ENCODE data around the gene MDM2.

MDM2 gene

DNA sequence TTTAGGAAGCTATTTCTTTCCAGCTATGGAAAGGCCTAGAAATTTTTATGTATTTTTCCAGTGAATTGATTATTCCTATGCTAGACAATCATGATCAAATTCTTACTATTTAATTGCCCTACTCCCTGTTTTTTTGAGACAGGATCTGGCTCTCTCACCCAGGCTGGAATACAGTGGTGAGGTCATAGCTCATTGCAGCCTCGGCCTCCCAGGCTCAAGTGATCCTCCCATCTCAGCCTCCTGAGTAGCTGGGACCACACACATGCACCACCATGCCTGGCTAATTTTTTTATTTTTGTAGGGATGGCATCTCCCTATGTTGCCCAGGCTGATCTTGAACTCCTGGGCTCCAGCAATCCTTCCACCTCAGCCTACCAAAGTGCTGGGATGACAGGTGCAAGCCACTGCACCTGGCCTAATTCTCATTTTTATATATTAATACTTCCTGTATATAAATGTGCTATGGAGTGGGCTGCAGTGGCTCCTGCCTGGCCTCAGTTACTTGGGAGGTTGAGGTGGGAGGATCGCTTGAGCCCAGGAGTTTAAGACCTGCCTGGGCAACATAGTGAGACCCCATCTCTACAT, 16.0 kb upstream of the MDM2 start:
- TF ChIP-seq TAF1 (IDR thresholded peaks at IDR 0.05; ENCODE audit: borderline replicate concordance, insufficient read depth, low read length) = no peak

DNA sequence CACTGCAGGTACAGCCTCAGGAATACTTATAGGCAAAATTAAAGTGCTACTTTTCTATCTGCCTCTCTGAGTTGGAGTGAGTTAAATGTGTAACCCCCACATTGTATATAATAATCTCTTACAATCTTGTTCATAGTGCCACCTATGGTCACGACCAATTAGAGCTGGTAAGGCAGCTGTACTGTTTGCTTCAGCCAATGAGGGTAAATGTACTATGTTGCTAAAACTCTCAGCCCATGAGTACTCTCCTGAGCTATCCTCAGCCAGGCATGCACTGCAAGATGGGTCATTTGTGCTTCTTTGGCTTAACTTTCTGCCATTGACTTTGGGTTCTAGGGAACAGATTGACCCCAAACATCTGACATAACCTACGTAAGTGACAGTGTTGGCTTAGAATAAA, 15.0 kb upstream of the MDM2 start:
- TF ChIP-seq FOXP2 (optimal IDR thresholded peaks at IDR 0.05; ENCODE audit: borderline replicate concordance, extremely low read depth, extremely low read length, insufficient read depth) (no peak), TAF1 (IDR thresholded peaks at IDR 0.05; ENCODE audit: borderline replicate concordance, insufficient read depth, low read length) (no peak), POLR2AphosphoS5 (IDR thresholded peaks at IDR 0.05; ENCODE audit: low read depth, low read length) (no peak), SIN3A (IDR thresholded peaks at IDR 0.05; ENCODE audit: borderline replicate concordance, insufficient read depth, low read length) (no peak)
- TF ChIP-seq, protein P1, sequence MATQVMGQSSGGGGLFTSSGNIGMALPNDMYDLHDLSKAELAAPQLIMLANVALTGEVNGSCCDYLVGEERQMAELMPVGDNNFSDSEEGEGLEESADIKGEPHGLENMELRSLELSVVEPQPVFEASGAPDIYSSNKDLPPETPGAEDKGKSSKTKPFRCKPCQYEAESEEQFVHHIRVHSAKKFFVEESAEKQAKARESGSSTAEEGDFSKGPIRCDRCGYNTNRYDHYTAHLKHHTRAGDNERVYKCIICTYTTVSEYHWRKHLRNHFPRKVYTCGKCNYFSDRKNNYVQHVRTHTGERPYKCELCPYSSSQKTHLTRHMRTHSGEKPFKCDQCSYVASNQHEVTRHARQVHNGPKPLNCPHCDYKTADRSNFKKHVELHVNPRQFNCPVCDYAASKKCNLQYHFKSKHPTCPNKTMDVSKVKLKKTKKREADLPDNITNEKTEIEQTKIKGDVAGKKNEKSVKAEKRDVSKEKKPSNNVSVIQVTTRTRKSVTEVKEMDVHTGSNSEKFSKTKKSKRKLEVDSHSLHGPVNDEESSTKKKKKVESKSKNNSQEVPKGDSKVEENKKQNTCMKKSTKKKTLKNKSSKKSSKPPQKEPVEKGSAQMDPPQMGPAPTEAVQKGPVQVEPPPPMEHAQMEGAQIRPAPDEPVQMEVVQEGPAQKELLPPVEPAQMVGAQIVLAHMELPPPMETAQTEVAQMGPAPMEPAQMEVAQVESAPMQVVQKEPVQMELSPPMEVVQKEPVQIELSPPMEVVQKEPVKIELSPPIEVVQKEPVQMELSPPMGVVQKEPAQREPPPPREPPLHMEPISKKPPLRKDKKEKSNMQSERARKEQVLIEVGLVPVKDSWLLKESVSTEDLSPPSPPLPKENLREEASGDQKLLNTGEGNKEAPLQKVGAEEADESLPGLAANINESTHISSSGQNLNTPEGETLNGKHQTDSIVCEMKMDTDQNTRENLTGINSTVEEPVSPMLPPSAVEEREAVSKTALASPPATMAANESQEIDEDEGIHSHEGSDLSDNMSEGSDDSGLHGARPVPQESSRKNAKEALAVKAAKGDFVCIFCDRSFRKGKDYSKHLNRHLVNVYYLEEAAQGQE (IDR thresholded peaks at IDR 0.05; ENCODE audit: insufficient read depth in 1 of 2, low read depth in 2 of 2, low read length in 2 of 2) = no peak

DNA sequence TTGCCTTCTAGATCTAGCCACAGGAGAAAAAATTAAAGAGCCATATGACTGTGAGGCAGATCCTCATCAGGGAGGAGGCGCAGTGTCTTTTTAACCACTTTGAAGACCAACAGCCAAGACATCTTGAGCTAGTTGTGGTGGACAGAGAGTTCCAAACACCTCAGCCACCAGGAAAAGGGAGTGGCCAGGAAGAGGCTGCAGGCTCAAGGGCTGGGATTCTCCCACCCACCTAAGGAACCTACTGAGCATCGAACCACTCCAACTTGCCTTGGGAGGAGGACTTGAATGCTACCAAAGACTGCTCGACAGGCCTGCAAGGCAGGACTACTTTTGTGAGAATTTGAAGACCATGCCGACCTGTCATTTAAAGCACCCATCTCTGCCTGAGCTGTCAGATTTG, 14.5 kb upstream of the MDM2 start:
- TF ChIP-seq SIN3A (IDR thresholded peaks at IDR 0.05; ENCODE audit: borderline replicate concordance, insufficient read depth, low read length) (no peak), TAF1 (IDR thresholded peaks at IDR 0.05; ENCODE audit: borderline replicate concordance, insufficient read depth, low read length) (no peak), POLR2AphosphoS5 (IDR thresholded peaks at IDR 0.05; ENCODE audit: low read depth, low read length) (no peak)
- TF ChIP-seq, protein P1 (IDR thresholded peaks at IDR 0.05; ENCODE audit: insufficient read depth in 1 of 2, low read depth in 2 of 2, low read length in 2 of 2) = no peak

DNA sequence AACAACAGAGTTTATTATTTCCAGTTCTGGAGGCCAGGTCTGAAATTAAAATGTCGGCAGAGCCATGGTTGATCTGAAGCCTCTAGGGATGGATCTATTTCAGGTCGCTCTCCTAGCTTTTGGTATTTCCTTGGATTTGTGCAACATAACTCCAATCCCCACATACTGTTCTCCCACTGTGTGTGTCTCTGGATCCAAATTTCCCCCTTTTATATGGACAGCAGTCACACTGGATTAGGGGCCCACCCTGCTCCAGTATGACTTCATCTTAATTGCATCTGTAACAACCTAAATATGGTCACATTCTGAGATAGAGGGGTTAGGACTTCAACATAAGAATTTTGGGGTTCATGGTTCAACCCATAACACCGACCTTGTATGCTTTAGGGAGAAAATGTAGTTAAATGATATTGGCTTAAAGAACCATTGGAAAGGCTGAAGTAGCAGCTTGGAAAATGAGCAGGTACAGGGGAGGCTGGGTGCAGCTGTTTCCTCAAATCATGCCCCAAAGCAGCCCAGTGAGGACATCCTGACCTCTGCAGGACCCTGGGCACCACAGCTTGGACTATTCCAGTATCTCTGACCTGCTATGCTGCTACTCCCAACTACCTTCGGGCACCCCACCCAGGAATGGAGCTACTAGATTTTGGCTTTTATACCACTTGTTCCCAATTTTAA, 13.9 kb upstream of the MDM2 start:
- TF ChIP-seq POLR2AphosphoS5 (IDR thresholded peaks at IDR 0.05; ENCODE audit: low read depth, low read length) = no peak
- no peak for TF ChIP-seq SIN3A (IDR thresholded peaks at IDR 0.05; ENCODE audit: borderline replicate concordance, insufficient read depth, low read length)
- TF ChIP-seq, protein P1 (IDR thresholded peaks at IDR 0.05; ENCODE audit: insufficient read depth in 1 of 2, low read depth in 2 of 2, low read length in 2 of 2) = no peak
- TF ChIP-seq TAF1 (IDR thresholded peaks at IDR 0.05; ENCODE audit: borderline replicate concordance, insufficient read depth, low read length) = no peak
- no peak for TF ChIP-seq FOXP2 (optimal IDR thresholded peaks at IDR 0.05; ENCODE audit: borderline replicate concordance, extremely low read depth, extremely low read length, insufficient read depth)

DNA sequence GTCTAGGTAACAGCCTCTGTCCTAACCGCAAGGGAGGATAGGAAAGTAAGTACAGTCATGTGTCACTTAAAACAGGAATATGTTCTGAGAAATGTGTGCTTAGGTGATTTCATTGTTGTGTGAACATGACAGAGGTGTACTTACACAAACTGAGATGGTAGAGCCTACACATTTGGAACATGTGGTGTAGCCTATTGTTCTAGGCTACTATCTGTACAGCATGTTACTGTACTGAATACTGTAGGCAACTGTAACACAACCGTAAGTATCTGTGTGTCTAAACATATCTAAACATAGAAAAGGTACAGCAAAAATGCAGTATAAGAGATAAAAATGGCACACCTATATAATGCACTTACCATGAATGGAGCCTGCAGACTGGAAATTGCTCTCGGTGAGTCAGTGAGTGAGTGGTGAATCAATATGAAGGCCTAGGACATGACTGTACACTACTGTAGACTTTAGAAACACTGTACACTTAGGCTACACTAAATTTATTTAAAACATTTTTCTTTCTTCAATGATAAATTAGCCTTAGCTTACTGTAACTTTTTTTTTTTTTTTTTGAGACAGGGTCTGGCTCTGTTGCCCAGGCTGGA, 13.2 kb upstream of the MDM2 start:
- TF ChIP-seq FOXP2 (optimal IDR thresholded peaks at IDR 0.05; ENCODE audit: borderline replicate concordance, extremely low read depth, extremely low read length, insufficient read depth) = no peak
- TF ChIP-seq, protein P1 (IDR thresholded peaks at IDR 0.05; ENCODE audit: insufficient read depth in 1 of 2, low read depth in 2 of 2, low read length in 2 of 2) = no peak

All from PFSK-1 (cell line).